ENCODE measurements around the gene CCDC150.

DNA sequence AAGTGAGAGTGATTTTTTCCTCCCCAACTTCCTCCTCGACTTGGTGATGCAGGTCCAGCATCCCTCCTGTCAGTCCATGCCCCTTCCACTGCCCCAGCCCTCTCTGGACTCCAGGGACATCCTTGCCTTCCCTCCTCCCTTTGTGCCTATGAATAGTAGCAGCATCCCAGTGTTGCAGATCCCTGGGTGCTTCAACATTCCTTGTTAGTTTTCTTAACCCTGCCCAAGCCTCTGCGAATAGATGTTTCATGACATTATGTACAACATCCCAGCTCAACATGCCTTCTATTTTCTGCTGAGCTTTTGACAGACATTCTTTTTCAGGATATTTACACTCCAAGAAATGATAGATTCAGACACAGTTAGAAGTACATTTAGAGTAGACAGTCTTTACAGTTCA lies 35.3 kb upstream of the CCDC150 start:
- TF ChIP-seq, protein P1, sequence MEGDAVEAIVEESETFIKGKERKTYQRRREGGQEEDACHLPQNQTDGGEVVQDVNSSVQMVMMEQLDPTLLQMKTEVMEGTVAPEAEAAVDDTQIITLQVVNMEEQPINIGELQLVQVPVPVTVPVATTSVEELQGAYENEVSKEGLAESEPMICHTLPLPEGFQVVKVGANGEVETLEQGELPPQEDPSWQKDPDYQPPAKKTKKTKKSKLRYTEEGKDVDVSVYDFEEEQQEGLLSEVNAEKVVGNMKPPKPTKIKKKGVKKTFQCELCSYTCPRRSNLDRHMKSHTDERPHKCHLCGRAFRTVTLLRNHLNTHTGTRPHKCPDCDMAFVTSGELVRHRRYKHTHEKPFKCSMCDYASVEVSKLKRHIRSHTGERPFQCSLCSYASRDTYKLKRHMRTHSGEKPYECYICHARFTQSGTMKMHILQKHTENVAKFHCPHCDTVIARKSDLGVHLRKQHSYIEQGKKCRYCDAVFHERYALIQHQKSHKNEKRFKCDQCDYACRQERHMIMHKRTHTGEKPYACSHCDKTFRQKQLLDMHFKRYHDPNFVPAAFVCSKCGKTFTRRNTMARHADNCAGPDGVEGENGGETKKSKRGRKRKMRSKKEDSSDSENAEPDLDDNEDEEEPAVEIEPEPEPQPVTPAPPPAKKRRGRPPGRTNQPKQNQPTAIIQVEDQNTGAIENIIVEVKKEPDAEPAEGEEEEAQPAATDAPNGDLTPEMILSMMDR (conservative IDR thresholded peaks at IDR 0.05) = no peak
- no peak for TF ChIP-seq ZFX (IDR thresholded peaks at IDR 0.05)

Measured in C4-2B (cell line).